Liver (tissue), 9 donors: Measurements from ENCODE around the gene CCDC69. TPM values are rescaled to one million over a fixed set of nuclear protein-coding genes. Genes with fewer than 3 reads are reported as not detected.

Experiments used
- DNase-seq: peaks from one replicate; pipeline ENCODE4 v3.0.0-alpha.2; 2017; ENCODE audit warnings: low spot score
- H3K27ac ChIP-seq, 2 donors: one replicate each; pipeline ENCODE4 v1.7.0; 2013; ENCODE audit warnings: inconsistent platforms in 2 of 2, low read length in 2 of 2, control low read depth in 1 of 2, low read depth in 1 of 2, mild to moderate bottlenecking in 1 of 2
- H3K27me3 ChIP-seq, 4 donors: one replicate each; pipeline versions ENCODE4 v1.6.1 to v1.7.0; 2013; ENCODE audit warnings: low read length in 3 of 4, inconsistent platforms in 1 of 4, mild to moderate bottlenecking in 1 of 4, moderate library complexity in 1 of 4; ENCODE audit not compliant: control insufficient read depth in 4 of 4, insufficient read depth in 4 of 4
- H3K36me3 ChIP-seq, 4 donors: one replicate each; pipeline versions ENCODE4 v1.6.1 to v1.7.0; 2013; ENCODE audit warnings: low read length in 3 of 4, mild to moderate bottlenecking in 3 of 4, low read depth in 1 of 4, moderate library complexity in 1 of 4; ENCODE audit not compliant: control insufficient read depth in 4 of 4, insufficient read depth in 3 of 4
- H3K4me1 ChIP-seq, 4 donors: one replicate each; pipeline versions ENCODE4 v1.6.1 to v1.7.0; 2013; ENCODE audit warnings: low read length in 3 of 4, mild to moderate bottlenecking in 3 of 4, moderate library complexity in 1 of 4; ENCODE audit not compliant: control insufficient read depth in 4 of 4, insufficient read depth in 4 of 4
- H3K4me3 ChIP-seq, 3 donors: one replicate each; pipeline versions ENCODE4 v1.6.1 to v1.7.0; 2013; ENCODE audit warnings: low read length in 3 of 3, control low read depth in 1 of 3, low read depth in 1 of 3, mild to moderate bottlenecking in 1 of 3
- H3K9ac ChIP-seq, 2 donors: one replicate each; pipeline ENCODE4 v1.7.0; 2013; ENCODE audit warnings: low read length in 2 of 2, mild to moderate bottlenecking in 2 of 2, moderate library complexity in 2 of 2, control low read depth in 1 of 2, low read depth in 1 of 2
- H3K9me3 ChIP-seq, 4 donors: one replicate each; pipeline versions ENCODE4 v1.6.1 to v1.7.0; 2013; ENCODE audit warnings: low read length in 3 of 4; ENCODE audit not compliant: control insufficient read depth in 4 of 4
- EGR1 ChIP-seq, 2 donors: IDR thresholded peaks; 2 replicates each; pipeline ENCODE4 v1.6.1; 2016 to 2018; ENCODE audit warnings: antibody characterized with exemption in 2 of 2, low read depth in 2 of 2
- FOXA1 ChIP-seq: IDR thresholded peaks from 2 replicates; pipeline ENCODE4 v1.6.1; 2016; ENCODE audit warnings: antibody characterized with exemption
- FOXA2 ChIP-seq: IDR thresholded peaks from 2 replicates; pipeline ENCODE4 v1.6.1; 2016; ENCODE audit warnings: antibody characterized with exemption
- GABPA ChIP-seq, 2 donors: IDR thresholded peaks in 1 of 2; conservative IDR thresholded peaks in 1 of 2; 2 replicates each; pipeline ENCODE4 v1.6.1; 2016; ENCODE audit warnings: antibody characterized with exemption in 2 of 2, mild to moderate bottlenecking in 1 of 2, moderate library complexity in 1 of 2
- HNF4A ChIP-seq, 2 donors: conservative IDR thresholded peaks; 2 replicates each; pipeline ENCODE4 v1.6.1; 2016; ENCODE audit warnings: antibody characterized with exemption in 2 of 2, mild to moderate bottlenecking in 2 of 2
- HNF4G ChIP-seq: IDR thresholded peaks from 2 replicates; pipeline ENCODE4 v1.6.1; 2016; ENCODE audit warnings: antibody characterized with exemption
- JUND ChIP-seq, 2 donors: IDR thresholded peaks; 2 replicates each; pipeline ENCODE4 v1.6.1; 2016; ENCODE audit warnings: antibody characterized with exemption in 2 of 2
- NR2F2 ChIP-seq: IDR thresholded peaks from 2 replicates; pipeline ENCODE4 v1.6.1; 2016; ENCODE audit warnings: antibody characterized with exemption
- RAD21 ChIP-seq, 2 donors: IDR thresholded peaks; 2 replicates each; pipeline ENCODE4 v1.6.1; 2016; ENCODE audit warnings: antibody characterized with exemption in 2 of 2, mild to moderate bottlenecking in 2 of 2
- RXRA ChIP-seq, 2 donors: IDR thresholded peaks; 2 replicates each; pipeline ENCODE4 v1.6.1; 2017 to 2018; ENCODE audit warnings: antibody characterized with exemption in 2 of 2, mild to moderate bottlenecking in 1 of 2
- TAF1 ChIP-seq: conservative IDR thresholded peaks from 2 replicates; pipeline ENCODE4 v1.6.1; 2016; ENCODE audit warnings: antibody characterized with exemption, mild to moderate bottlenecking
- YY1 ChIP-seq: IDR thresholded peaks from 2 replicates; pipeline ENCODE4 v1.6.1; 2016; ENCODE audit warnings: antibody characterized with exemption, mild to moderate bottlenecking
- WGBS: extraction: QIAGEN DNeasy Blood & Tissue Kit; methylation state at CpG from one replicate; pipeline ENCODE4 v1.1.7; 2013; 5-methylcytosine and 5-hydroxymethylcytosine counted together
- polyA plus RNA-seq, 2 donors: library from polyadenylated mRNA; stranded (reverse) in 1 of 2; unstranded in 1 of 2; fragments of 200-250 nt in 1 of 2; fragments of >200 nt in 1 of 2; fragmentation: Nextera tagmentation in 1 of 2; extraction: Ambion mirVana in 1 of 2; gene quantifications; one replicate each; pipeline versions ENCODE4 v1.2.1 to v1.2.3, GENCODE V29; 2013 to 2015
- total RNA-seq, 2 donors: library from RNA; depleted of rRNA; stranded (reverse); fragments of >200 nt; gene quantifications; one replicate each; pipeline ENCODE4 v1.2.3, GENCODE V29; 2014
- TF ChIP-seq, protein P1 (sequence below): fragments of 150-350 bp; IDR thresholded peaks from 2 replicates; pipeline ENCODE4 v1.5.1; 2017; ENCODE audit warnings: improper control_type of control experiment, low read depth, low read length; ENCODE audit not compliant: missing input control
- TF ChIP-seq, protein P2 (sequence below): IDR thresholded peaks from 2 replicates; pipeline ENCODE4 v1.6.1; 2016; ENCODE audit warnings: antibody characterized with exemption
- TF ChIP-seq, protein P3 (sequence below): IDR thresholded peaks from 2 replicates; pipeline ENCODE4 v1.6.1; 2016; ENCODE audit warnings: antibody characterized with exemption
- TF ChIP-seq, protein P4 (sequence below): IDR thresholded peaks from 2 replicates; pipeline ENCODE4 v1.6.1; 2016; ENCODE audit warnings: antibody characterized with exemption
- TF ChIP-seq, protein P5 (sequence below): IDR thresholded peaks from 2 replicates; pipeline ENCODE4 v1.6.1; 2016; ENCODE audit warnings: antibody characterized with exemption, mild to moderate bottlenecking
- donor health status: healthy.
- donor health status: healthy.
- donor health status: healthy.
- donor health status: healthy.
- donor health status: healthy.

The CCDC69 gene
- total and polyA plus RNA-seq, 4 donors, result 11.9 to 28.6 (median 18.0) TPM

DNA sequence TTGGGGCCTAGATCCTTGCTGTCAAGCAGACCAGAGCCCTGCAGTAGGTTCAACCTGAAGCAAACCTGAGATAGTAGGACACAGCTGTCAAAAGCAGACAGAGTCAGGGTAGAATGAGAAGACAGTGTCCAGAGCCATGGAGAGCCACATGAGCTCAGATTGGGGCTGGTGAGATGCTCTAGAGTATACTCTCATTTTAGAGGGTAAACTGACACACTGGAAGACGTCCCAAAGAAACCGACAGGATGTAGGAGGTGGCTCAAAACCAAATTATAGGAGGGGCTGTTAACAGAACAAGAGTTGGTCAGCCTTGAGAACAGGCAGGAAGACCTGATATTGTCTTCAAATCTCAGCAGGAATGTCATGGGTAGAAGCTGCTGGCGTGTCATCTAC, 11.5 kb downstream of the CCDC69 start:
- Histone ChIP-seq H3K9me3 (no peaks in the 10 kb centered on the region), H3K27ac (peak overlapping the region in 1 of 2 donors; percentile 49), H3K27me3 (no peaks in the 10 kb centered on the region), H3K9ac (no peak overlapping the region), H3K4me3 (no peak overlapping the region), H3K36me3 (no peaks in the 10 kb centered on the region), H3K4me1 (peaks cover 4 to 16% (median 7%) of the 10 kb centered on the region in 4 donors)
- DNase-seq, result no peak
- TF ChIP-seq, protein P1, sequence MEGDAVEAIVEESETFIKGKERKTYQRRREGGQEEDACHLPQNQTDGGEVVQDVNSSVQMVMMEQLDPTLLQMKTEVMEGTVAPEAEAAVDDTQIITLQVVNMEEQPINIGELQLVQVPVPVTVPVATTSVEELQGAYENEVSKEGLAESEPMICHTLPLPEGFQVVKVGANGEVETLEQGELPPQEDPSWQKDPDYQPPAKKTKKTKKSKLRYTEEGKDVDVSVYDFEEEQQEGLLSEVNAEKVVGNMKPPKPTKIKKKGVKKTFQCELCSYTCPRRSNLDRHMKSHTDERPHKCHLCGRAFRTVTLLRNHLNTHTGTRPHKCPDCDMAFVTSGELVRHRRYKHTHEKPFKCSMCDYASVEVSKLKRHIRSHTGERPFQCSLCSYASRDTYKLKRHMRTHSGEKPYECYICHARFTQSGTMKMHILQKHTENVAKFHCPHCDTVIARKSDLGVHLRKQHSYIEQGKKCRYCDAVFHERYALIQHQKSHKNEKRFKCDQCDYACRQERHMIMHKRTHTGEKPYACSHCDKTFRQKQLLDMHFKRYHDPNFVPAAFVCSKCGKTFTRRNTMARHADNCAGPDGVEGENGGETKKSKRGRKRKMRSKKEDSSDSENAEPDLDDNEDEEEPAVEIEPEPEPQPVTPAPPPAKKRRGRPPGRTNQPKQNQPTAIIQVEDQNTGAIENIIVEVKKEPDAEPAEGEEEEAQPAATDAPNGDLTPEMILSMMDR, result no peak
- TF ChIP-seq HNF4G (no peak), EGR1 (IDR thresholded peaks at IDR 0.05; ENCODE audit: low read depth in 2 of 2) (no peak), NR2F2 (no peak), YY1 (no peak), FOXA1 (no peak), GABPA (IDR thresholded peaks at IDR 0.05 in 1 of 2, conservative IDR thresholded peaks at IDR 0.05 in 1 of 2) (no peak), JUND (IDR thresholded peaks at IDR 0.05) (no peak), RXRA (IDR thresholded peaks at IDR 0.05) (no peak), TAF1 (no peak), HNF4A (conservative IDR thresholded peaks at IDR 0.05) (no peak), FOXA2 (no peak), RAD21 (IDR thresholded peaks at IDR 0.05) (no peak)
- TF ChIP-seq, protein P2, sequence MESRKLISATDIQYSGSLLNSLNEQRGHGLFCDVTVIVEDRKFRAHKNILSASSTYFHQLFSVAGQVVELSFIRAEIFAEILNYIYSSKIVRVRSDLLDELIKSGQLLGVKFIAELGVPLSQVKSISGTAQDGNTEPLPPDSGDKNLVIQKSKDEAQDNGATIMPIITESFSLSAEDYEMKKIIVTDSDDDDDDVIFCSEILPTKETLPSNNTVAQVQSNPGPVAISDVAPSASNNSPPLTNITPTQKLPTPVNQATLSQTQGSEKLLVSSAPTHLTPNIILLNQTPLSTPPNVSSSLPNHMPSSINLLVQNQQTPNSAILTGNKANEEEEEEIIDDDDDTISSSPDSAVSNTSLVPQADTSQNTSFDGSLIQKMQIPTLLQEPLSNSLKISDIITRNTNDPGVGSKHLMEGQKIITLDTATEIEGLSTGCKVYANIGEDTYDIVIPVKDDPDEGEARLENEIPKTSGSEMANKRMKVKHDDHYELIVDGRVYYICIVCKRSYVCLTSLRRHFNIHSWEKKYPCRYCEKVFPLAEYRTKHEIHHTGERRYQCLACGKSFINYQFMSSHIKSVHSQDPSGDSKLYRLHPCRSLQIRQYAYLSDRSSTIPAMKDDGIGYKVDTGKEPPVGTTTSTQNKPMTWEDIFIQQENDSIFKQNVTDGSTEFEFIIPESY, result no peak
- TF ChIP-seq, protein P3, sequence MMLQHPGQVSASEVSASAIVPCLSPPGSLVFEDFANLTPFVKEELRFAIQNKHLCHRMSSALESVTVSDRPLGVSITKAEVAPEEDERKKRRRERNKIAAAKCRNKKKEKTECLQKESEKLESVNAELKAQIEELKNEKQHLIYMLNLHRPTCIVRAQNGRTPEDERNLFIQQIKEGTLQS, result no peak
- TF ChIP-seq, protein P4, sequence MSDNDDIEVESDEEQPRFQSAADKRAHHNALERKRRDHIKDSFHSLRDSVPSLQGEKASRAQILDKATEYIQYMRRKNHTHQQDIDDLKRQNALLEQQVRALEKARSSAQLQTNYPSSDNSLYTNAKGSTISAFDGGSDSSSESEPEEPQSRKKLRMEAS, result no peak
- TF ChIP-seq, protein P5, sequence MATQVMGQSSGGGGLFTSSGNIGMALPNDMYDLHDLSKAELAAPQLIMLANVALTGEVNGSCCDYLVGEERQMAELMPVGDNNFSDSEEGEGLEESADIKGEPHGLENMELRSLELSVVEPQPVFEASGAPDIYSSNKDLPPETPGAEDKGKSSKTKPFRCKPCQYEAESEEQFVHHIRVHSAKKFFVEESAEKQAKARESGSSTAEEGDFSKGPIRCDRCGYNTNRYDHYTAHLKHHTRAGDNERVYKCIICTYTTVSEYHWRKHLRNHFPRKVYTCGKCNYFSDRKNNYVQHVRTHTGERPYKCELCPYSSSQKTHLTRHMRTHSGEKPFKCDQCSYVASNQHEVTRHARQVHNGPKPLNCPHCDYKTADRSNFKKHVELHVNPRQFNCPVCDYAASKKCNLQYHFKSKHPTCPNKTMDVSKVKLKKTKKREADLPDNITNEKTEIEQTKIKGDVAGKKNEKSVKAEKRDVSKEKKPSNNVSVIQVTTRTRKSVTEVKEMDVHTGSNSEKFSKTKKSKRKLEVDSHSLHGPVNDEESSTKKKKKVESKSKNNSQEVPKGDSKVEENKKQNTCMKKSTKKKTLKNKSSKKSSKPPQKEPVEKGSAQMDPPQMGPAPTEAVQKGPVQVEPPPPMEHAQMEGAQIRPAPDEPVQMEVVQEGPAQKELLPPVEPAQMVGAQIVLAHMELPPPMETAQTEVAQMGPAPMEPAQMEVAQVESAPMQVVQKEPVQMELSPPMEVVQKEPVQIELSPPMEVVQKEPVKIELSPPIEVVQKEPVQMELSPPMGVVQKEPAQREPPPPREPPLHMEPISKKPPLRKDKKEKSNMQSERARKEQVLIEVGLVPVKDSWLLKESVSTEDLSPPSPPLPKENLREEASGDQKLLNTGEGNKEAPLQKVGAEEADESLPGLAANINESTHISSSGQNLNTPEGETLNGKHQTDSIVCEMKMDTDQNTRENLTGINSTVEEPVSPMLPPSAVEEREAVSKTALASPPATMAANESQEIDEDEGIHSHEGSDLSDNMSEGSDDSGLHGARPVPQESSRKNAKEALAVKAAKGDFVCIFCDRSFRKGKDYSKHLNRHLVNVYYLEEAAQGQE, result no peak
- WGBS, result 74% methylated on average over 3 of the region's 3 CpGs
